ENCODE measurements around the gene TRAPPC12. TPM values are rescaled to one million over a fixed set of nuclear protein-coding genes. Genes with fewer than 3 reads are reported as not detected.

The TRAPPC12 gene
- polyA plus RNA-seq, 12 donors: 55.0 to 94.5 (median 63.4) TPM; not detected in 1

DNA sequence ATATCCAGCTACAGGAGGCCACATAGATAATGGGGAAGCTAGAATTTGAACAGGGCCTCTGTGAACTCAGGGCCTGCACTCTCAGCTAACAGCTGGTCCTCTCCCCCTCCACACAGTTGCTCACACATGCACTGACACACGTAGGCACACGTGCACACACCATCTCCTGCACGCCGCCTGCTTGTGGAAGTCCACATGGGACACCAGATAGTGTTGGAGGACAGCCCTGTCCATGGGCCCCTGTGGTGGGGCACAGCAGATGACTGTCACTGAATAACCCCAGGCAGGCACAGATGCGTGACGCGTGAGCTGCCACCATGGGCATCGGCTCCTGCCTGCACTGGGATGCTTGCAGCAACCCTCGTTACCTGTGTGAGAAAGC lies 87.0 kb downstream of the TRAPPC12 start:
- DNase-seq: no peak

DNA sequence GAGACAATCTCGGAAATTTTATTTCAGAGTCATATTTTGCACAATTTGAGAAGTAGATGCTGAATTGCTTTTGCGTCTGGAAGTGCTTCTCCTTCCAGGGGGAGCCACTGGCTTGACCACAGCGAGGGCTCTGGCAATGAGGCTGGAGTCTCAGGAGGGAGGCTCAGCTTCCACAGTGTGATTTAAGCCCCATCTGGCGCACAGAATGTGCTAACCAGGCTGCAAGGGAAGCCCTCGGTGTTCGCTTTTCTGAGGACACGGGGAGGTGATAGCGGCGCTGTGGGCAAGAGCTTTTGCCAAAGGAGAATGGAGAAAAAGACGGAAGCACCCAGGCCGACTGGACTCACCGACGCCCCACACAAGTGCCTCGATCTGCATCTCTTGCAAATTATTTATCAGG lies 87.5 kb downstream of the TRAPPC12 start:
- DNase-seq: no peak

GRCh38 chr2:3467654-3468053 lies 88.2 kb downstream of the TRAPPC12 start:
- no peak for DNase-seq

DNA sequence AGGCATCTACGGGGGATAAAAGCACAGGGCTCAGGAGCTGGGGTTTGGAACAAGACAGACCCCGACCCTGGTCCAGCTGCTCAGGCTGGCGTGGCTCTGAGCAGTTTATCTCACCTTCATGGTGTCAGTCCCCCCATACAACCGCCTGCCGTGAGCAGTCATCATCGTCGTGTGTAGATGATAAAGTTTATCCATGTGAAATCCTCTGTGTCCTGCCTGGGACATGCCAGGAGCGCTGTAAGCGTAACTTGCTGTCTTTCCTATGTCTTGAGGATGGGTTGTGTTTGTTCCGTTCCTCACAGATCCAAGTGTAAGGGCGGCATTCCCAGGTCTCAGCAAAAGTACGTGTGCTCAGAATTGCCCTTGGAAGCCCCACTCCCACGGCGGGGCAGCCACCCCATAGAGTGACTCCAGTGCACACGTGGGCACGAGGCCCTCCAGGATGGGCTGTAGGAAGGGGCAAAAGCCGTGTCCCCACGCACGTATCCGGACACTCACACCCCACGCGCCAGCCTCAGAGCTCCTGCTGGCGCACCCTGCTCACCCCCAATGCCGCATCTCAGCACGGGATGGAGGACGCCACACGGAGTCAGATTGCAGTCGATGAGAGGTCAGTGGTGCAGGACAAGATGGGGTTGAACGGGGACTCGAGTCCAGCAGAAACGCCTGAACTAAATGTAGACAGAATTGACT lies 88.9 kb downstream of the TRAPPC12 start:
- DNase-seq: no peak

DNA sequence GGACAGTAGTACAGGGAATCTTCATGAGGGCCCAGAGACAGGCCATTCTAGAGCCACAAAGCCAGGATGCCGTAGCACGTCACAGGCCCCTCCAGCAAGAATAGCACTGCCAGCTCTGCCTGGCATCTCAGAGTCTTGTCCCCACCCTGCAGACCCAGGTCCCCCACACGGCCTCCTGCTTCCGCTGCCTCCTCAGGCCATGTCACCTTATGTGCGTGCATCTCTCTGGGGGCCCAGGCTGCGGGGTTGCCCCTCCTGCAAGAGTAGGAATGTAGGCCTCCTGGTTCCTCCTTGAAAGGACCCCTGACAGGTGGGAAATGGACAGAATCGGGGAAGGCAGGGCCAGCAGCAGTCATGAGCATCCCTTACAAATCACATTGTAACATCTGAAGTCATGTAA lies 90.0 kb downstream of the TRAPPC12 start:
- no peak for DNase-seq

DNA sequence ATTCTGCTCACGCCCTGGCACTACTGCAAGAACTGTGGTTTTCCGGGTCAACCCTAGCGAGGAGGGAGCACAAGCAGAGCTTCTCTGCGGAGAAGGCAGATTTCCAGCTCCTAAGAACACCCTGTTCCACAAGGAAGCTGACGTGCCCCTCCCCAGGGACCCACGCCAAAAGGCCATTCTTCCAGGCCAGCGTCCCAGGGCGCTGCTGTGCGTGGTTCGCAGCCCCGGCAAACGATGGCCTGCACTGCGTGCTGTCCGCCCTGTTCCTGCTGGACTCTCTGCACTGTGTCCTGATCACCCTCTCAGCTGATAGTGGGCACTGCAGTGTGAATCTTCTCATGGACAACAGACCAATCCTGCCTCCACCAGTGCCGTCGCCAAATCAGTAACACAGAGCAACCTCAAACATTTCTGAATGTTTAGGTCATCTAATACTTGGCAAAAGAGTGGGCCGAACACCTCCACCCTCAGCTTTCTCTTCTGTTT lies 90.7 kb downstream of the TRAPPC12 start:
- DNase-seq: no peak

- DNase-seq: no peak
Observed at GRCh38 chr2:3470856-3471737, 91.6 kb downstream of the TRAPPC12 start.

DNA sequence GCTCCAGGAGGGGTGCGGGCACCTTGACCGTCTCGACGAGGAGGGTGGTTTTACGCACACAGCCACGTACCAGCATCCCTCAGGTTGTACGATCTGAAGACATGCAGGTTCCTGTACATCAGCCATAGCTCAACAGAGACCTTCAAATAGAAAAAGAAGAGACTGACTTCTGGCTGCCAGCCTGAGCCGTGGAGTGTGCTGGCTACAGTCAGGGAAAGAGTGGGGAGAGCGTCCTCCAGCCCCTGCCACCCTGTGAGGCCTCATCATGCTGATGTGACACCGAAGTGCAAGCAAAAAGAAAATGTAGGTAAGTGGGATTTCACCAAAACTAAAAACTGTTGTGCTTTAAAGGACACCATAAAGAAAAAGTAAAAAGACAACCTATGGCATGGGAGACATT lies 92.8 kb downstream of the TRAPPC12 start:
- DNase-seq: no peak

- no peak for DNase-seq
Observed at GRCh38 chr2:3472966-3473365, 93.5 kb downstream of the TRAPPC12 start.

GRCh38 chr2:3475771-3476170 lies 96.3 kb downstream of the TRAPPC12 start:
- no peak for DNase-seq

DNA sequence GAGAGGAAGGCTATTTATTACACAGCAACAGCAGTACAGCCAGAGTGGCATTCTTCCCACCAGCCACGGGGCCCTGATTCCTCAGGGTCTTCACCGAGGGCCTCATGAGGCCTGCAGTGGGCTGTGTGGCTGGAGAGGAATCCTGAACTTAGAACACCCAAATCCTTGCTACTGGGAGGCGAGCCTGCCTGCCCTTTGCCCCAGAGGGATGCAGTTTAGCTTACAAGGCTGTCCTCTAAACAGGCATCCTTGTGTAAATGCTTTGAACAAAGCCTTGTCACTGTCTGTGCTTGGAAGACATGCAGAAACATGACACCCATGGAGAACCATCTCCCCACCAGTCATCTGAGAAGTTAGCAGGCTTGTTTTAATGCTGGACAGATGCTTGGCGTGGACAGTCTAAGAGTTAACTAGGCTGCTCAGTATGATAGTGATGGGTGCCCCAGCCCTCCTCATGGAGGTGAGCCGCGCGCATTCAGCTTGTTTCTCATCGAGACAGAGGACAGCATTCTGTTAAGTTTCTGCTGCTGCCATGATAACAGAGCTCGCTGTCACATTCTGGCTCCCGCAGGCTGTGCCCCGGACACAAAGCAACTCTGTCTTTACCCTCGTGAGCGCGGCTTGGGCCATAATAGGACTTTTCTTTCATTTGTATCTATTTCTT lies 97.0 kb downstream of the TRAPPC12 start:
- no peak for DNase-seq

- no peak for DNase-seq
Observed at GRCh38 chr2:3476985-3477327, 97.5 kb downstream of the TRAPPC12 start.

DNA sequence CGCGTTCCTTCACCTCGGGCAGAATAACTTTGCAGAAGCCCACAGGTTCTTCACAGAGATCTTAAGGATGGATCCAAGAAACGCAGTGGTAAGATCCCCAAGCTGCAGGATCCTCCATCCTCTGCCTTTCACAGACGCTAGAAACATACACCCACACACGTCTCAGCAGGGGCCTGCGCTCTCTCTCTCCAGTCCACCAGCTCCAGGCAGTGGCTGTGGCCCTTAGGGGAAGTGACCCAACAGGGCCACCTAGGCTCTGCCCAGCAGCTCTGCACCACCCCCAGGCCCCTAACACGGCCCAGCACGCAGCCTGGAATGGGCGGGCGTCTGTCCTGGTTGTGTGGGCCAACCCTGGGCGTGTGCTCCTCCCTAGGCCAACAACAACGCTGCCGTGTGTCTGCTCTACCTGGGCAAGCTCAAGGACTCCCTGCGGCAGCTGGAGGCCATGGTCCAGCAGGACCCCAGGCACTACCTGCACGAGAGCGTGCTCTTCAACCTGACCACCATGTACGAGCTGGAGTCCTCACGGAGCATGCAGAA lies 99.4 kb downstream of the TRAPPC12 start:
- no peak for DNase-seq

GRCh38 chr2:3479430-3480320 lies 100.2 kb downstream of the TRAPPC12 start:
- no peak for DNase-seq

GRCh38 chr2:3480352-3481010 lies 101.0 kb downstream of the TRAPPC12 start:
- DNase-seq: no peak

DNA sequence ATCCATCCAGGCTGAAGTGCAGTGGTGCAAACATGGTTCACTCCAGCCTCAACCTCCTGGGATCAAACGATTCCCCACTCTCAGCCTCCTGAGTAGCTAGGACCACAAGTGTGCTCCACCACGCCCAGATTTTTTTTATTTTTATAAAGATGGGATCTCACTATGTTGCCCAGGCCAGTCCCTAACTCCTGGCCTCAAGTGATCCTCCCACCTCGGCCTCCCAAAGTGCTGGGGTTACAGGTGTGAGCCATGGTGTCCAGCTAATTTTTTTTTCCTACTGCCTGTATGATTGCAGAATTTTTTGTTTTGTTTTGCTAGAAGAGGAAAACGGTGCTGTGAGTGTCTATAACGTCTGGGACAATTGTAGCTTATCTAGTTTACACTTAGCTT lies 101.5 kb downstream of the TRAPPC12 start:
- no peak for DNase-seq

GRCh38 chr2:3481736-3482362 lies 102.4 kb downstream of the TRAPPC12 start:
- DNase-seq: no peak

- DNase-seq: no peak
Observed at GRCh38 chr2:3482363-3482821, 102.9 kb downstream of the TRAPPC12 start.

- DNase-seq: peak; percentile 46
Observed at GRCh38 chr2:3483227-3483985, 103.9 kb downstream of the TRAPPC12 start.
